GM21367 (cell line): ENCODE data around the gene ZNF473.
"Not testable (repeated sequence)": the region's sequence is repeated elsewhere in the genome, so short reads cannot be mapped to it uniquely, and the experiment has no call there.

Experiments used
- ATAC-seq: cut with Tn5 transposase; IDR thresholded peaks from one replicate; pipeline ENCODE4 v1.9.1; 2021; ENCODE audit not compliant: unreplicated experiment

Gene ZNF473

GRCh38 chr19:50047671-50048070, 21.9 kb downstream of the ZNF473 start:
- ATAC-seq = no peak

- no peak for ATAC-seq
Measured at GRCh38 chr19:50050406-50051227, 24.8 kb downstream of the ZNF473 start.

GRCh38 chr19:50051228-50051895, 25.6 kb downstream of the ZNF473 start:
- not testable (repeated sequence) for ATAC-seq

GRCh38 chr19:50051964-50052363, 26.2 kb downstream of the ZNF473 start:
- no peak for ATAC-seq

GRCh38 chr19:50053119-50053518, 27.3 kb downstream of the ZNF473 start:
- no peak for ATAC-seq

GRCh38 chr19:50058425-50058824, 32.6 kb downstream of the ZNF473 start:
- no peak for ATAC-seq

- ATAC-seq = no peak
Measured at GRCh38 chr19:50059045-50059444, 33.2 kb downstream of the ZNF473 start.

GRCh38 chr19:50060107-50060506, 34.3 kb downstream of the ZNF473 start:
- ATAC-seq = no peak

GRCh38 chr19:50061650-50062049, 35.8 kb downstream of the ZNF473 start:
- no peak for ATAC-seq

GRCh38 chr19:50065938-50066337, 40.1 kb downstream of the ZNF473 start:
- ATAC-seq = no peak

- ATAC-seq = no peak
Measured at GRCh38 chr19:50067575-50067974, 41.8 kb downstream of the ZNF473 start.

GRCh38 chr19:50068382-50068781, 42.6 kb downstream of the ZNF473 start:
- ATAC-seq = not testable (repeated sequence)

- not testable (repeated sequence) for ATAC-seq
Measured at GRCh38 chr19:50075076-50075475, 49.3 kb downstream of the ZNF473 start.

- ATAC-seq = not testable (repeated sequence)
Measured at GRCh38 chr19:50075644-50076372, 50.0 kb downstream of the ZNF473 start.

GRCh38 chr19:50076581-50077355, 51.0 kb downstream of the ZNF473 start:
- ATAC-seq = not testable (repeated sequence)

- not testable (repeated sequence) for ATAC-seq
Measured at GRCh38 chr19:50079014-50079413, 53.2 kb downstream of the ZNF473 start.

GRCh38 chr19:50084440-50084839, 58.6 kb downstream of the ZNF473 start:
- not testable (repeated sequence) for ATAC-seq

GRCh38 chr19:50087153-50087552, 61.3 kb downstream of the ZNF473 start:
- not testable (repeated sequence) for ATAC-seq

GRCh38 chr19:50090706-50091105, 64.9 kb downstream of the ZNF473 start:
- ATAC-seq = not testable (repeated sequence)

GRCh38 chr19:50091786-50092185, 66.0 kb downstream of the ZNF473 start:
- ATAC-seq = not testable (repeated sequence)

- not testable (repeated sequence) for ATAC-seq
Measured at GRCh38 chr19:50092597-50092996, 66.8 kb downstream of the ZNF473 start.
